ENCODE measurements around the gene MSH6.
A peak's percentile ranks its signal among the peaks of the same experiment; 100 is the strongest.

MSH6 gene

DNA sequence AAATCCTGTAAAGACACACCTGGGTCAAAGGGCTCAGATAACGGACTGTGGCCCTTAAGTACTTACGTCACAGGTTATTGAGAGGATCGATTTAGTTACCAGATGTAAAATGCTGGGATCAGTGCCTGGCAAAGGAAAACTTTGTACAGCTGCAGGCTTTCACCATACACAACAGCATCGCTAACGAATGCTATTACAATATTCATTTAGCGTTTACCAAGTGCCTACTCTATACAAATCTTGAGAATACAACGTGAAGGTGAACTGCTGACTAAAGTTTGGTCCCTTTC is 619 bp upstream of the MSH6 start:
- DNase-seq = no peak

DNA sequence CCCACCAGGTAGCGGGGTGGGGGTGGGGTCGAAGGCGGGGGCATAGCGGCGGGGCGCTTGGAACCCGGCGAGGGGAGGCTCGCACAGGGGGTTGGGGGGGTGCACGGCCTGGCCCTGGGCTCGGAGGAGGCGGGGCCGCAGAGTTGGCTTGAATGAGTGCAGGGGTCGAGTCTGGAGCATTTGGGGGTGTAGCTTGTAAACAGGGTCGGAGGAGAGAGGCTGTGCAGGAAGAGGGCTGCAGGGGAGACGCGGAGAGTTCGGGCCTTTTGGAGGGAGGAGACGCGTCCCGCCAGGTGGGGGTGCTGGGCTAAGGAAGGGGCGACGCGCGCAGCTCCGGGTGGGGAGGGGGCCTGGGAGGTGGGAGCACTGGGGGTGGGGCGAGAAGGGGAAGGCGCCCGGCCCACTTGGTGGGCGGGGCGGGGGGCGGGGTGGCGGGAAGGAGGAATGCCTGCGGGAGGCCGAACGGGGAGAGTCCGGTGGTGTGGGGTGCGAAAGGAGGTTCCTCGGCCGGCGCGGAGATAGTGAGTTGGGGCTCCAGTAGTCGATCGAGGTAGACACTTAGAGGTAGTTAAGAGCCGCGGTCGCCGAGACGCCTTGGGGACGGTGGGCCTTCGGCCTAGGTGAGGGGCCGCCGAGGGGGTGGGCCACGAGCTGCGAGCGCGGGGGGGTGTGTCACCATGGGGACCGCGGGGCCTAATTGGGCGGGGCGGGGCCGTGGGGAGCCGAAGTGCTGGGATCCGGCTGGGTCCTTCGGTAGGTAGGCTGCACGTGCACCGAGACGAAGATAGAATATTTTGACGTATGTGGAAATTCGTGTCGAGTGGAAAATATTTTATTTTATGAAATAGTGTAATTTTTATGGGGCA is 774 bp downstream of the MSH6 start:
- peak; percentile 34 for DNase-seq

- DNase-seq = no peak
Observed at GRCh38 chr2:47784352-47784851, 1.5 kb downstream of the MSH6 start.

DNA sequence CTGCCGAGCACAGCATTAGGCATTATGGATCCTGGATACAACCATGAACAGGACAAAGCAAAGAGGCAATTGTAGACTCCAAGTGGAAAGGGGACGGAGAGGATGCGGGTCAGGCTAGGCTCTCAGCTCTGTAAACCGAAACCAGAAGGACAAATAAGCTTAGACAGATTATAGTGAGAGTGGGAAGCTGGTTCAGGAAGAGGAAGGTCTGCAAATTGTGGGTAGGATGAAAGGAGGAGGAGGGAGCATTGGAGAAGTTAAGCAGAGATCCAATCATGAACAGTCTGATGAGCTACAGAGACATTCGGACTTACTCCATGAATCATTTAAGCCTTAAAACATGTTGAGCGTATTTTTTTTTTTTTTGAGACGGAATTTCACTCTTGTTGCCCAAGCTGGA is 3.0 kb downstream of the MSH6 start:
- DNase-seq = no peak

DNA sequence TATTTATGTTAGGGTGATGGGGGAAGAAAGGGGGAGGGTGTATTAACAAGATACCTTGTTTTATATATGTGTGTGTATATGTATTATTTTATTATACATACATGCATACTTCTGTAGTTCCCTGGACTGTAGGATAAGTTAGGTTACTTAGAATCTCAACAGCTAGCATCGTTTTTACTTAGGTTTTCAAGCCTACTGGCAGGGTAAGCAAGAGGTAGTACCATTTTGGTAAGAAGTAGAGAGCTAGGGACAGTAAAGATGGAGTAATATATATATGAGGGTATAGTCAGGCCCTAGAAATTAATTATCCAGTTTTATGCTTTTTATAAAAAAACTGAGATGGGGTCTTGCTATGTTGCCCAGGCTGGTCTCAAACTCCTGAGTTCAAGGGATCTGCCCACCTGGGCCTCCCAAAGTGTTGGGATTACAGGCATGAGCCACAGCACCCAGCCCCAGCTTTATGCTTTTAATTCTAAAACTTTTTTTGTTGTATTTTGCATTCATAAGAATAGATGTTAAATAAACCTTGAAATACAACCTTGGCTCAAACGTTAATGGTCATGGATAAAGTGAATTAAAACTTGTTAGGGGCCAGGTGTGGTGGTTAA is 13.2 kb downstream of the MSH6 start:
- no peak for DNase-seq

DNA sequence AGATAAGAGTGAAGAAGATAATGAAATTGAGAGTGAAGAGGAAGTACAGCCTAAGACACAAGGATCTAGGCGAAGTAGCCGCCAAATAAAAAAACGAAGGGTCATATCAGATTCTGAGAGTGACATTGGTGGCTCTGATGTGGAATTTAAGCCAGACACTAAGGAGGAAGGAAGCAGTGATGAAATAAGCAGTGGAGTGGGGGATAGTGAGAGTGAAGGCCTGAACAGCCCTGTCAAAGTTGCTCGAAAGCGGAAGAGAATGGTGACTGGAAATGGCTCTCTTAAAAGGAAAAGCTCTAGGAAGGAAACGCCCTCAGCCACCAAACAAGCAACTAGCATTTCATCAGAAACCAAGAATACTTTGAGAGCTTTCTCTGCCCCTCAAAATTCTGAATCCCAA is 15.7 kb downstream of the MSH6 start:
- no peak for DNase-seq

- DNase-seq = no peak
Observed at GRCh38 chr2:47799031-47799609, 16.2 kb downstream of the MSH6 start.

DNA sequence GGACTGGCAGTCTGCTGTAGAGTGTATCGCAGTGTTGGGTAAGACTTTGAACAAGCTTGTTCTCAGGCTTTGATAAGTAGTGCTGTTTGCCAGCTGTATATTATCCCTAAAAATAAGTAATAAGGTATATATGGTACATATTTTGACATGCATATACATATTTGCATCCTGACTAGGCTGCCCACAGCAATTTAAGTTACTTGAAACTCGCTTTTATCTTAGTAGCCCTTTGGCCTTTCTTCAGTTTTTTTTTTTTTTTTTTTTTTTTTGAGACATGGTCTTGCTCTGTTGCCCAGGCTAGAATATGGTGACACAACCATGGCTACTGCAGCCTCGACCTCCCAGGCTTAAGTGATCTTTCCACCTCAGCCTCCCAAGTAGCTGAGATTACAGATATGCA is 18.2 kb downstream of the MSH6 start:
- DNase-seq = no peak

GRCh38 chr2:47803363-47803762 is 20.4 kb downstream of the MSH6 start:
- DNase-seq = no peak

DNA sequence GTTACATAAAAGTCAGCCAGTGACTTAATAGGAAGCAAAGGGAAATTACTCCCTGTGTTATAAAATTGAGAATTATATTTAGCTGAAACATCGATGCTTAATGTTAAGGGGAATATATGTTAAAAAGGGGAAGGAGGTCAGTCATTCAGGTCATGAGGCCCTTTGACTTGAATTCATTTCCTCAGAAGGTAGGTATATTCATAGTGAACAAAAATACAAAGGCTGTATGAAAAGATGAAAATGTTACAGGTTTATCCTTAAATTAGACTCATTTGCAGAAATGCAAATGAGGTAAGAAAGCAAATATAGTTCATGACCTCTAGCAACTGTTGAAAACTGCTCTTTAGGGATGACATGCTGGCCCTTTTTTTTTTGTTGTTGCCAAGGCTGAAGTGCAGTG is 20.8 kb downstream of the MSH6 start:
- no peak for DNase-seq

GRCh38 chr2:47805850-47806249 is 22.9 kb downstream of the MSH6 start:
- DNase-seq = no peak

DNA sequence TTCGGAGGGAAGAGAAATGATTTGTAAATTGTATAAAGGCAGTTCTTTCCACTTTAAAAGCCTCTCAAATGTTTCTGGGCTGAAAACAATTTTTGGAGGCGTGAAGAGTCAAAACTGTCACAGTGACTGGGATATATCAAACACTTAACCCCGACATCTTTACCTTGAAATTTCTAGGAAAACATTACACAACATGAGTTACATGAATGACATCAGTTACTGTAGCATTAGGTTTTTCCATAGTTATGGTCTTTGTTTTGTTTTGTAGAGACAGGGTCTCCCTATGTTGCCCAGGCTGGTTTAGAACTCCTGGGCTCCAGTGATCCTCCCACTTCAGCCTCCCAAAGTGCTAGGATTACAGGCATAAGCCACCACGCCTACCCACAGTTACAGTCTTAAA is 25.7 kb downstream of the MSH6 start:
- no peak for DNase-seq

GRCh38 chr2:47809903-47810302 is 27.0 kb downstream of the MSH6 start:
- no peak for DNase-seq

- no peak for DNase-seq
Observed at GRCh38 chr2:47810850-47811249, 27.9 kb downstream of the MSH6 start.

GRCh38 chr2:47811668-47812067 is 28.7 kb downstream of the MSH6 start:
- no peak for DNase-seq

- no peak for DNase-seq
Observed at GRCh38 chr2:47815764-47816163, 32.8 kb downstream of the MSH6 start.

DNA sequence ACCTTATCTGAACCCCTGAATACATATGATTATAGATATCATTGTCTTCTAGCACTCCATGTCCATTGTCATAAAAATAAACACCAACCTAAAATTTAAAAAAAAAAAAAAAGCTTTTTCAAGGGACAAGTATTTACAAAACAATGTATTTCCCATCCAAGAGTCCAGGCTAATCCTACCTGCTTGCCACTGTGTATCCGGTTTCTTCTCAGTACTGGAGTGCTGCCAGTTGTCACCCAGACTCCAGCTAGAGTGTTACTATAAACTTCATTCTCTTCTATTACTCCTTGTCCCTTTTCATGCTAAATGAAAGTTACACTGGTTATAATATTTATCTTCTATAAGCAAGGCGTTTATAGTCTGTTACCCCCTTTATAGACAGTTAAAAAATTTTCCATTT is 35.8 kb downstream of the MSH6 start:
- no peak for DNase-seq

- no peak for DNase-seq
Observed at GRCh38 chr2:47819834-47820233, 36.9 kb downstream of the MSH6 start.

GRCh38 chr2:47822518-47822917 is 39.6 kb downstream of the MSH6 start:
- no peak for DNase-seq

GRCh38 chr2:47833516-47833968 is 50.6 kb downstream of the MSH6 start:
- no peak for DNase-seq

GRCh38 chr2:47838249-47838648 is 55.3 kb downstream of the MSH6 start:
- no peak for DNase-seq

GRCh38 chr2:47838686-47839085 is 55.7 kb downstream of the MSH6 start:
- DNase-seq = no peak

GRCh38 chr2:47842846-47843245 is 59.9 kb downstream of the MSH6 start:
- DNase-seq = no peak

DNA sequence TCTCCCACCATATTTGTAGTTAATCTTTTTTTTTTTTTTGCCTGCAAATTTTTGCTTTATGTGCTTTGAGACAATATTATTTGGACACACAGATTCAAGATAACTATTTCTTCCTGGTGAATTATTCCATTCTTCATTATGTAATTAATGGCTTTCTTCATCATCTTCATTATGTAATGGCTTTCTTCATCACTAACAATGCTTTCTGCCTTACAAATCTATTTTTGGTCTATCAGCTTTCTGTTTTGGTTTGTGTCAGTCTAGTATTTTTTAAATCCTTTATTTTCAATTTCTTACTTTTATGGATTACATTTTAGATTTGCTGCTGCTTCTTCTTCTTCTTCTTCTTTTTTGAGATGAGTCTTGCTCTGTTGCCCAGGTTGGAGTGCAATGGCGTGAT is 60.5 kb downstream of the MSH6 start:
- DNase-seq = no peak

Measured in NCI-H1694 treated with DMSO at 0.1 percent for 48 hours (cell line).